Measurements from ENCODE around the gene ERN1.

Gene ERN1

DNA sequence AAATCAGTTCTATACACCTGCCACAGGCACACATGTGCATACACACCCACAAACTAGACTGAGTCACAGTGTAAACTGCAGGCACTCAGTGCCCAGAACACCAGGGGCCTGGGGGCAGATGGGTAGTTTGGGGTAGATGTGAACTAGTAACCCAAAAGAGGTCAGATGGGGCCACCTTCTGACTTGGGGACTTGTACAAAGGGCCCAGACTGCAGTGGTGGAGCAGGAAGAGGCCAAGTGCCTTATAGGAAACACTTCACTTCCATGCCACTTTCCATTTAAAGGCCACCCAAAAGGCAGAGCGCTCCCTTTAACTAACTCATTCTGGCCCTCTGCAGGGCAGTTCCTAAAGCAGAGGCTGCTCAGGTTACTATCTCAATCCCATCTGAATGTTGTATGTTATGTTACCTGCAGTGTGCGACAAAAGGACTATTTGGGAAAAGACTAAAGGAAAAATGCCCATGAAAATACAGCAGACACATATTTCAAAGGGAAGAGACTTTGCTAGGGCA lies 27.8 kb upstream of the ERN1 start:
- no peak for DNase-seq (ENCODE audit: low read depth in 2 of 2)

- DNase-seq (ENCODE audit: low read depth in 2 of 2), result no peak
Measured at GRCh38 chr17:64156670-64157069, 26.7 kb upstream of the ERN1 start.

GRCh38 chr17:64155751-64156544 lies 26.0 kb upstream of the ERN1 start:
- no peak for DNase-seq (ENCODE audit: low read depth in 2 of 2)

DNA sequence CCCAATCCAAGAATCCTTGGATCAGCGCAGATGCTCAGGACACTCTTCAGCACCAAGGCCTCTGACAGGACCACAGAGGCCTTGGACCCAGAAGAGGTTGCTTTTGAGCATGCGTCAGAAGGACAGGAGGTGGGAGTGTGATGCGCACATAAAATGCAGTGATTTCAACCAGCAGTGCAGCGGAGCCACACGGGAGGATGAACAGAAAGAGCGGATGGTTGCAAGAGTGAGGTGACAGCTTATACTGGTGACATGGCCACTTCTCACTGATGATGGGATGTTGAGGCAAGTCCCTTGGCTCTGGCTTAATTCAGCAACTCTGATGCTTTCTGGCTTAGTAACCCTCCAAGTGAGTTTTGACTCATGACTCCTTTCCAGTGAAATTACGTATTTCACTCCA lies 25.2 kb upstream of the ERN1 start:
- no peak for DNase-seq (ENCODE audit: low read depth in 2 of 2)

DNA sequence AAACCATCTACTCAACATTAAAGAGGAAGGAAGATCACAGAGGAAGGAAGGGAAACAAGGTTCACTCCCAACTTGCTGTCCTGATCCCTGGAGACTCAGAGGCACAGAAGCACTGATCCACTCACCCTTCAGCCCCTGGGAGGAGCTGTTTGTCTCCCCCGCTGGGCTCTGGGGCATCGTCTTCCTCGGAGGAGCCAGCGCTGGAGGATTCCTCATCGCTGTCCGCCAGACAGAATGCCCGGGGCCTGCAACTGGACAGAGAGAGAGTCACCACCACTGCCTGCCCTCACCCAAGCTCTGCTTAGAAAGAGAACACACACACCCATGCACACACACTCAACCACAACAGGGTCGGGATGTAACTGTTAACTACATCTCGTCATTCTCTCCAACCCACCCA lies 24.8 kb upstream of the ERN1 start:
- DNase-seq (ENCODE audit: low read depth in 2 of 2), result no peak

DNA sequence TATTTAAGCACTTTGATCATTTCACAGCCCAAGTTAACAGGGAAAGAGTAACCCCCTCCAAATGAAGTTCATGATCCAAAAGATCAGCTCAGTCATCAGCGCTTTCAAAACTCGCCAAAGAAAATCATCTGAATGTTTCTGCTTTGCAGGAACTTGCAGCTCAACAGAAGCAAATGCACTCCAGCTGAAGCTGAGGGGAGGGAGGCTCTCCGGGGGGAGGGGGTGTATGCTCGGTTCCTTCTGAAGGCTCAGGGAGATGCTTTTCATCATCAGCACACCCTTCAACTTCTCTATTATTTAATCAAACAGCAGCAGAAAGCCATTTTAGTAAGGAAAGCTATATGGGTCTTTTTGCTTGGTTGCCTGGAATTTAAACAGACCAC lies 24.4 kb upstream of the ERN1 start:
- no peak for DNase-seq (ENCODE audit: low read depth in 2 of 2)

- DNase-seq (ENCODE audit: low read depth in 2 of 2), result no peak
Measured at GRCh38 chr17:64153565-64154312, 23.8 kb upstream of the ERN1 start.

GRCh38 chr17:64152428-64153125 lies 22.6 kb upstream of the ERN1 start:
- DNase-seq (ENCODE audit: low read depth in 2 of 2), result no peak

- DNase-seq (ENCODE audit: low read depth in 2 of 2), result no peak
Measured at GRCh38 chr17:64151016-64151368, 21.0 kb upstream of the ERN1 start.

DNA sequence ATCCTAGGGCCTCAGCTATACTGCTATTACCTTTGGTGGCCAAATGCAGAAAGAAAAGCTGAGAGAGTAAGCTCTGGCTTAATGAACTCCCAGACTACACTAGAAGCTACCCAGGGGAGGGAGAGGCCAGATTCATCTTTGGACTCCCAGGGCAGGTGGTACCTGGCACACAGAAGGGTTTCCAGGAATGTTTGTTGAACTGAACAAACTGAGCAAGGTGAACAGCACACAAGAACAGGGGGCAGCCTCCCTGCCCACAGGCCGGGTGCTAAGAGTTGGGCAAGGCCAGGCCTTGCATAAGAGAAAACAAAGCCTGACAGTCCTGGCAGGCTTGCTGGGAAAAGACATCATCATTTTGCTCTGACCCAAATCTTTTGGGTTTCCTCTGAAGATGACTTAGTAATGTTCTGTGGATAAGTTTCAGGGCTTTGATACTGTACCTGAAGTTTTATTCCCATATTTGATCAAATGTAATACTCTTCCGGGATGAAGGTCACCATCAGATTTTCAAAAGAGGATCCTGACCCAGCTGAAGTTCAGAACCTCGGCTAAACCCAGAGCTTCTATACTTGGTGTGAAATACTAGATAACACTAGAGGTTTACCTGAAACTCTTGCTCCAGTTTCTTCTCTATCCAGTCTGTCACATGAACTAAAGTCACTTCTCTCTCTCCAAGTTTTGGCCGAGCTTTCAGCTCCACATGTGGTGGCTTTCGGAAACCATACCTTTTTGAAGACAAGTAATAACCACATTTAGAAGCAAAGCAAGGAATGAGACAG lies 20.5 kb upstream of the ERN1 start:
- no peak for DNase-seq (ENCODE audit: low read depth in 2 of 2)

DNA sequence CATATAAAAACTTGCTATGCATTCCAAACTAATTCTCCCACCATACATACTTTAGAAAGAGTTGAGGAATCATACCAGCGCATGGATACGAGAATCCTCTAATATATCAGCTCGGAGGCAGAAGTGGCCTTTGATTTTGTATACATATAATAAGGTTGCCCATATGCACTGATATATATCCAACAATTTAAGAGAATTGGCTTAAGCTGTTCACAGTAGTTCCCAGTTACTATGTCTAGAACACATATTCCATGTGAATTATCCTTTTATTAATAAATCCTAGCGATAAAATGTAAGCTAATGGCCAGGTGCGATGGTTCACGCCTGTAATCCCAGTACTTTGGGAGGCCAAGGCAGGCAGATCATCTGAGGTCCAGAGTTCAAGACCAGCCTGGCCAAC lies 19.3 kb upstream of the ERN1 start:
- no peak for DNase-seq (ENCODE audit: low read depth in 2 of 2)

- DNase-seq (ENCODE audit: low read depth in 2 of 2), result no peak
Measured at GRCh38 chr17:64148699-64149098, 18.8 kb upstream of the ERN1 start.

- no peak for DNase-seq (ENCODE audit: low read depth in 2 of 2)
Measured at GRCh38 chr17:64148017-64148631, 18.2 kb upstream of the ERN1 start.

- peak in 1 of 2 experiments; percentile 26 for DNase-seq (ENCODE audit: low read depth in 2 of 2)
Measured at GRCh38 chr17:64147110-64148016, 17.4 kb upstream of the ERN1 start.

GRCh38 chr17:64146418-64147109 lies 16.6 kb upstream of the ERN1 start:
- DNase-seq (ENCODE audit: low read depth in 2 of 2), result peak; percentile 40 to 44

DNA sequence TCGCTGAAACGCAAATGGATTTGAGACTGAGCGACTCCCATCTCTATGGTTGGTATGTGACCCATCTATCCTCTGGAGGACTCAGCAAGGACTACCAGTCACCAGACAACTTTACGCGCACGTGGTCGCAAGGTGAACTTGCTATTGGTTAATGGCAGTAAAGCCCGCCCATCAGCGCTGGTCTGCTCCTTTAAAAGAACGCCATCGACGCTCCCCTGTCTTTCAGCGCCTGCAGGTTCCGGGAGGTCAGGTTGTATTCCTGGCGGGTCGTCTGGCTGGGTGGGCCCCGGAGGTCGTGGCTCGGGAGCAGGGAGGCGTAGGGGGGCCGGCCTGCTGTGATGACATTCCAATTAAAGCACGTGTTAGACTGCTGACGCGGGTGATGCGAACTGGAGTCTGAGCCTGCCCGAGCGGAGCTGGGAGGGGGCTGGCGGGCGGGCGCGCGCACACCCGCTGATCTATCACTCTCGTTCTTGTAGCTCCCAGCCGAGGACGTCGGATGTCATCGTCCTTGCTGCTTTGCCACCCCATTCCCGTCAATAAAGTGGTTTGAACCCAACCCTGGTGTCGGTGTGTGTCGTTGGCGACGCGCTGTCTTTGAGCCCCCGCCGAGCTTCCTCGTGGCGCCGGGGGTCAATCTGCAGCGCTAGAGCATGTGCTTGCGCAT lies 15.9 kb upstream of the ERN1 start:
- DNase-seq (ENCODE audit: low read depth in 2 of 2), result peak; percentile 91 to 92

GRCh38 chr17:64145375-64145750 lies 15.4 kb upstream of the ERN1 start:
- DNase-seq (ENCODE audit: low read depth in 2 of 2), result no peak

GRCh38 chr17:64139542-64139941 lies 9.6 kb upstream of the ERN1 start:
- no peak for DNase-seq (ENCODE audit: low read depth in 2 of 2)

DNA sequence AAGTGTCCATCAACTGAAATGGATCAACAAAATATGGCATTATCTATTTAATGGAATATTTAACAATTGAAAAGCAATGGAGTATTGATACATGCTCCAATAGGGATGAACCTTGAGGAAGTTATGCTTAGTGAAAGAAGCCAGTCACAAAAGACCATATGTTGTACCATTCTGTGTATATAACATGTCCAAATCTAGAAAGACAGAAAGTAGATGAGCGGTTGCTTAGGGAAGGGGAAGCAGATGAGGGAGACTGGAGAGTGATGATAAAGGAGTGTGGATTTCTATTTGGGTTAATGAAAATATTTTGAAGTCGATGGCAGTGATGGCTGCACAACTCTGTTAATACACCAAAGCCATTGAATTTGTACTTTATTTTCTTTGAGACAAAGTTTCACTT lies 8.5 kb upstream of the ERN1 start:
- no peak for DNase-seq (ENCODE audit: low read depth in 2 of 2)
